Endometrial microvascular endothelial cells (primary cell): ENCODE data around the gene NSDHL. TPM values are rescaled to one million over a fixed set of nuclear protein-coding genes. Genes with fewer than 3 reads are reported as not detected.

Source experiments
- in situ Hi-C: cut with HindIII; loops from 2 replicates; pipeline ENCODE4 v1.10.0; 2017; ENCODE audit warnings: low sequenced_read_pairs, low pct_unique_long_range_greater_than_20kb; ENCODE audit errors: inconsistent ontology term
- total RNA-seq: library from RNA; depleted of rRNA; stranded (reverse); fragments of >200 nt; gene quantifications from one replicate; pipeline ENCODE4 v1.2.3, GENCODE V29; 2015; ENCODE audit errors: inconsistent ontology term

NSDHL gene
- total RNA-seq, 1 donor from 2014 or later, result 26.7 TPM

DNA sequence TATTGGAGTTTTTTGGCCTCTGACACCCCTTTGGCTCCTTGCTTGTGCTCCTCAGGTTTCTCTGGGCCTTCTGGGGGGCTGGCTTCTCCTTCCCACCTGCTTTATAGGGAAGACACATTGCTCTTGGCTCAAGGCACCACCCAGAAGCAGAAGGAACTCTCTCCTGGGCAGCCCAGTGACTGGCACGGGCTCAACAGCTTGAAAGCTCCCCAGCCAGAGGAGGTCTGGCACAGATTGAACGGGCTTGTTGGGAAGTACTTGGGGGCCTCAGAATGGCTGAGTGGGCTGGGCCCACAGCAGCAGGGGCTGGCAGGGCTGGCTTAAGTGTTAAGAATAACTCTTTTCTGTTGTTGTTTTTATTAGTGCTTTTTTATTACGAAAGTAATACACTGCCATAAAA, 55.9 kb downstream of the NSDHL start:
- in situ Hi-C loops, result no loop called here

DNA sequence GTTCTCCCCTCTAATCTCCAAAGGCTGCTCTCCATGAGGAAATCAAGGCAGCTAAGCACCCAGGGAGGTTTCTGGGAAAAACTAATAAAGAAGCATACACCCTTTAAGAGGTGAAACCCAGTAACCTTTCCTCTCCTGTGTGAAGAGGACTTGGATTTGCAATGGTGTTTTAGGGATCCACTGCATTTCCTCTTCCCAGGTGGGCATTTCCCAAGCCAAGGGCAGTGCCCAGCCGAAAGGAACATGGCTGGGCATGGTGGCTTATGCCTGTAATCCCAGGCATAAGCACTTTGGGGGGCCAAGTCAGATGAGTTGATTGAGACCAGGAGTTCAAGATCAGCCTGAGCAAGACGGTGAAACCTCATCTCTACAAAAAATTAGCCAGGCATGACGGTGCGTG, 61.6 kb downstream of the NSDHL start:
- in situ Hi-C loops, result no loop called here

DNA sequence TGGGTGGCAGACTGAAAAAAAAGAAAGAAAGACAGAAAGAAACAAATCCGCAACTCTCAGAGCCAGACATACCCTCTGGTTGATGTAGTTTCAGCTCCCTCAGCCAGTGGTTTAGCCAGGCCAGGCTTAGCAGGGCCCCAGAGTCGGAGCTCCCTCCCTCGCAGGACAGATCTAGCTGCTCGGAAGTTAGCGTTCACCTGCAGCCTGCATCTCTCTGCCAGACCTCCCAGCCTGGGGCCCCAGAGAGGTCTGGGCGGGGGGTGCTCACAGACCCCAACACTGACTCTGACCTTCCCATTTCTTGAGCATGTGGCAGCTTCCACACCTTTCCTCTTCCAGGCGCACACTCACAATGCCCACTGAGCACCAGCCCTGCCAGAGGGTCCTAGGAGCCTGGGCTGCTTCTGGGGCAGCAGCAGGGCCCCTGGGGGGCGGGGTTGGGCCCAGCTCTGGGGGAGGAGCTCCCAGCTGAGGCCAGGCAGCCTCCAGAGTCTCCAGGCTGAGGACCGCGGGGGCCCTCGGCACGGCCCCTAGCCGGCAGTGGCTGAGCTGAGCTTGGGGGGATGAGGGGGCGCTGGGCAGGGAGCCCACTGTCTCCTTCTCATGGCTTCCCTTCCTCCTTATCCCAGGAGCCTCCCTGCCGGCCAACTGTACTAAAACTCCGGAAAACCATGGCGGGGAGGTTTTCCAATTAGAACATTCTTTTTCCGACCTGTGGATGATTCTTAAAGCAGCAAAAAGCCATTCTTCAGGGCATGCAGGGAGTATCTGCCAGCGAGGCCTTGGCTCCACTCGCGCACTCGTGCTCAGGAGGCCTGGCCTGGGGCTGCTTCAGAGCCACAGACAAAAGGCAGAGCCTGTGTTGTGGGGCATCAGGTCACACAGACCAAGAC, 62.4 kb downstream of the NSDHL start:
- in situ Hi-C loops, result no loop called here

DNA sequence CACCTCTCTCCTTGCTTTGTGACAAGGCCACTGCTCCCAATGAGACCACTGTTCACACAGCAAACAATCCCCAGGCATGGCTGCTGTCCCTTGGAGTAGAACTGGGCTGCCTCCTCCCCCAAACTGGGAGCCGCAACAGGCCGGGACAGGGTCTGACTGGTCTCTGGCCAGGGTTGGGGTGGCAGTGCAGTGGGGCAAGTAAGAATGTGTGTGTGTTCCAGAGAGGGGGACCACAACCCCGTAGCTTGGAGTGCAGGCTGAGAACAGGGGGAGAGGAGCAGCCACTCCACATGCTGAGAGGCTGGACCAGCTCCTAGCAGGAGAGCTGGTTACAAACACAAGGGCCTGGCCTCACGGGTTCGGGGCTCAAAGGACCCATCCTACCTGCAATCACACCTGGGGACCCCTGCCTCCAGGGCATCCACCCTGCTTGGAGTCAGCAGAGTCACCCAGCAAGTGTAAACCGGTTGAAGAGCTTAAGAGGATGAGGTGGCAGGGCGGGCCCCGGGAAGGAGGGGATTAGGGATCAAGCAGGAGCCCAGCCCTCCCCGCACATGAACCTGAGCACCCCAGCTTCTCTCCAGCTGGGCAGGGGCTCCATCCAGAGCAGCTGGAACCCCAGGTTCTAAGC, 63.2 kb downstream of the NSDHL start:
- in situ Hi-C loops, result no loop called here

DNA sequence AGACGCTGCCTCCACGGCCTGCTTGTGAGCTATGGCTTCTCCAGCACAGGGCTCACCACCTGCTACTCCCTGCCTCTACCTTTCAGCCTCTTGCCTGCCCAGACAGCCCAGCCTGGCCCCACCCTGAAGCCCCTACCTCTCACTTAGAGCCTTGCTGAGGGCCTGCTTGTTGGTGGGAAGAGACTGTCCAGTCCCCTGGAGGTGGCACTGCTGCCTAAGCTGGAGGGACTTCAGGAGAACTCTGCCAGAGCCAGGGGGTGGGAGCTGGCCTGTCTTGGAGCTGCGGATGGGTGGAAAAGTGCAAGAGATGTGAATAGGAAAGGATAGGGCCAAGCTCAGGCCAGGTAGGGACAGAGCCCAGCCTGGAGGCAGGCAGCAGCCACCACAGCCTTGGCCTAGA, 64.3 kb downstream of the NSDHL start:
- in situ Hi-C loops, result no loop called here

DNA sequence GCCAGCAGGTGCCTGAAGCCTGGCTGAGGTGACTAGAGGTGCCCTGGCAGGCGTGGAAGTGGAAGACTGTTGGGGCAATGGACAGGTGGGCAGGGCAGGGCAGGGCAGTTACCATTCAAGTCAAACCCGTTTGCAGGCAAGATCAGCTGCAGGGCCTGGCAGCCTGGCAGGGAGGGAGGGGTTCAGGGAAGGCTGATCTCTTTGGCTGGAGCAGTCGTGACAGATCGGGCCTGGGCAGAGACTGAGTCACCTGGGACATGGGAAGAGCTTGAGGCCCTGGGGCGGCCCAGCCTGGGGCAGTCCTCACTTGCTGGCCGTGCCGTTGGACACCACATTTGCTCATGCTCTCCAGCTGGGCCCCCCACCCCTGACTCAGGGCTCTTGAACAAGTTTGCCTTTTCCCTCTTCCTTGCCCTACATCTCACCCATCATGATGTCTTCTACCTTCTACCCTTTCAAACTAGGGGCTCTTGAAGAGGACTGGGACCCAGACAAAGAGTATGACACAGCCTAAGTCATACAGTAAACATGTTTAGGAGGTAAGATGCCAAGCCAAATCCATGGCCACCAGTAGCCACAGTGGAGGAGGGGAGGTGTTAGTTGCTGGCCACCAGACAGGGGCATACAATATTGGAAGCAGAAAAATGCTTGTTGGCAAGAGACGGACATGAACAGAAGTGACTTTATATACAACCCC, 65.0 kb downstream of the NSDHL start:
- in situ Hi-C loops, result no loop called here

DNA sequence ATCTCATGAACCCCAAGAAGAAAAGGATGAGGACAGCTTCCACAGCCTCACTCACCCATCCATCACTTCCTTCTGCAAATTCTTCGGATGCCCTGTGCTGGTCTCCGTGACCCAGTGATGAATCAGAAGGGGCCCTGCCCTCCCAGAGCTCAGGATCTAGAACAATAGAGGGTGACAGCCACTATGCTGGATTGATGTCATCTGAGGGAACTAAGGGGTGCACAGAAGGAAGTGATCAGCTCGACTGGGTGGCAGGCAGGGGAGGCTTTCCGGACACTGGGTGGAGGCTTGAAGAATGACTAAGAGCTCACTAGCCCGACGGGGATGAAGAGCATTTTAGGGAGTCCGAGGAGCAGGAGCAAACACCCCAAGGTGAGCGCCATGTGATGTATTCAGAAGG, 65.6 kb downstream of the NSDHL start:
- in situ Hi-C loops, result no loop called here

DNA sequence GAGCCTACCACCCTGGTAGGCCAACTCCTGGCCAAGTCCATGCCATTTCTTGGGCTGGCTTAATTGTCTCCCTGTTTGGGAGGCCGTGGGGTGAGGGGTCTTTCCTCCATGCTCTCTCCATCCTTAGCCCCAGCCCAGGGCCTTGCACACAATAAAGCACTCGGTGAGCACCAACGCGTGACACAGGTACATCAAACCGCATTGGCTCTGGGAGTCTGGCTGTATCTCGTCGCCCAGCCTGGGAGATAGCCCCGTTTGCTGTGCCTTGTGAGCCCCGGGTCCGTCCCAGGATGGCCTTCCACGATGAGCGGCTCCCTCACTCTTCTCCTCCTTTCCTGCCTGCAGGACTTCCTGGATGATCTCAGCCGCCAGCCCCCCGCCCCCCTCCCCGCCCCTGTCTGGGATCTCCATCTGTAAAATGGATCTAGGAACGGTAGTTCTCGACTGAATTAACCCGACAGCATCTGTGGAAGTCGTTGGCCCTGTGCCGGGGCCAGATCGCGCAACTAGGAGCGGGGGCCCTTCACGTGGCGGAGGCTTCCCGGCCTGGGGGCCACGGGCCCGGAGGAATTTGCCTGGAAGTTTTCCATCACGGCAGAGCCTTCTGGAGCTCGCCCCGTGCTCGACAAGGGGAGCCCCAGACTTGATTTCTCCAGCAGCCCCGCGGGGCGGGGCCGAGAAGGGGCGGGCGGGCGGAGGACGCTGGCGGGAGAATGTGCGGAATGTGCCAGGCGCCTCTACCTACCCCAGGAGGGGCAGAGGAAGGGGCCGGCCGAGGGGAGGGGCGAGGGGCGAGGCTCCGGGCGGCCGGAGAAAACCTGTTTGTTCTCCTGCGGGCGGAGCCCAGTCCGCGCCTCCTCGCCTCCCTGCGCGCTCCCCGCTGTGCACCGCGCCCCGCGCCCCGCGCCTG, 66.6 kb downstream of the NSDHL start, which contains the start of gene ZNF185:
Gene ZNF185, plus strand, starts transcription at position 846 of the 910 bp plus-strand sequence. CDS start 16,423 bp downstream, outside the sequence.
- in situ Hi-C loops, result no loop called here

DNA sequence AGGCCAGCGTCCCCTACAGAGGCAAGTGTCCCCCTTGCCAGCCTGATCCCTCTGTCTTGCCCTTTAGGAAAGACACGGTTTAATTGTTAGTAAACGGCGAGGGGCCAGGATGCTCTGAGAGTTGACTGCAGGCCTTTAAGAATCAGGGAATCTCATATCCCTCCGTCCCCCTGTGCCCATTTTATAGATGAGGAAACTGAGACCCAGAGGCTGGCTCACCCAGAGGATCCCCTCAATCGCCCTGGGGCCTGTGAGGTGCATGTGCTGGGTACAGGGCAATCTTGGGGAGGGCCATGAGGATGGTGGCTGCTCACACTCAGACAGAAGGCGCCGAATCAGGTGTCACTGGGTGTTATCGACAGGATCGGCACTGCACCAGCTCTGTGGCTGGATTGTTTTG, 67.6 kb downstream of the NSDHL start:
- in situ Hi-C loops, result no loop called here

DNA sequence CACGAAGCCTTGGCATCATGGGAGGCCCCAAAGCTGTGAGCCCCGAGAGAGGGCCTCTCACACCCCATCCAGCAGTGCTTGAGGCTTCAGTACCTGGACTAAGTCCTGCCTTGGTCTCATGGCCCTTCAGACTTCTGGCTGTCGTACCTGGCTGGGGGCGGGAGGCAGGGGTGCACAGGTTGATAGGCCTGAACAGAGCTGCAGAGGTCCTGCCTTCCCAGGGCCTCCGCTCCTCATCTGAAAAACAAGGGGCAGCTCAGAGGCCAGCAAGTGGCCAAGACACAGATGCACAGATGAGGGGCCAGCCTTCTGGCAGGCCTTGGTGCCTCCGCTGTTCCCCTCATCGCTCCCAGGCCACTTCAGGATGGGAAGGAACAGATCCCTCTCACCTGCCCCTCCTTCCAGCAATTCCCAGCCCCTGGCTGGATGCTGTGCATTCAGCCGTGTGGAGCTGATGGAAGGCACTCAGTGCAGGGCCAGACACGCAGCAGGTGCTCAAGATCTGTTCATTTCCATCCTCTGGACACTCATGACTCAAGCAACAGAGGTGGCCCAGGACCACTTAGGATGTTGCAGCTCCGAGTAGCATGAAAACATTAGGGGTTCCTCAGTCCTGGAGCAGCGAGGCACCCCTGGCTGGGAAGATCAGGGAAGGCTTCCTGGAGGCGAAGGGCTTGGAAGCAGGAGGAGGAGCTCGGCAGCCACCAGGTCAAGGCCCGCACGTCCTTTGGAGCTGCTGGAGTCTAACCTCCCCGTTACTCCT, 68.4 kb downstream of the NSDHL start:
- in situ Hi-C loops, result no loop called here

DNA sequence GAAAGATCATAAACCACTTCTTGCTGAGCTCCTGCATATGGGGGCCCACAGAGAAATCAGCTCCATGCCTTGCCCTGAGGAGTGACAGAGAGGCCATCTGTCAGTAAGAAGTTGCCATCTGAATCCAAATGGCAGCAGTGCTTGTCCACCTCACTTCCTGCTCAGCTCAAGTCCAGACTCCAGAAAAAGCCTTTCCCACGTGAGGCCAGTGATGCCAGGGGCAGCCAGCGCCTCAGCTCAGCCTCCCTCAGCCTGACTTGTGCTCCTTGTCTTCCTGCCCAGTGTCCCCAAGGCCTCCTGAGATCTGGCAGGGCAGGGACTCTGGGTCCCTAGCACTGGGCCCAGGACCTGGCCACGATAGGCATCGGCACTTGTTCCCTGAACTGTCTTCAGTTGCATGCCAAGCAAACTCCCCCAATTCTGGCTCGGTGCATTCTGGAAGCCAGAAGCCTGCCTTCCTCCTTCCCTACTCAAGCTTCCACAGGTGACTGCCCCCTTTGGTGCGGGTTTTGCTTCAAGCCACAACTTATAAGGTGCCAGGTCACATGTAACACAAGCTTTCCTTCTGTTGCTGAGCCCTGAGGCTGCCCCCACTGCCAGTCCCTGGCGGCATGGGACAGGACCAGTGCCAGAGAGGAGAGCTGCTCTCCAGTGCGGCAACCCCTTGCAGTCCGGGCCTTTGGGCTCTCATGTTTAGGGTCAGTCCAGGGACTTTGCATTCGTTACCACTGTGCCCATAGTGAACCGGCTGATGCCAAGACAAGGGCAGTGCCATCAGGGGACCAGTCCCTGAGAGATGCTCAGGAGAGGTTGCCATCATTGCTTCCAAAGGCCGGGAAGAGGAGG, 69.2 kb downstream of the NSDHL start:
- in situ Hi-C loops, result no loop called here

DNA sequence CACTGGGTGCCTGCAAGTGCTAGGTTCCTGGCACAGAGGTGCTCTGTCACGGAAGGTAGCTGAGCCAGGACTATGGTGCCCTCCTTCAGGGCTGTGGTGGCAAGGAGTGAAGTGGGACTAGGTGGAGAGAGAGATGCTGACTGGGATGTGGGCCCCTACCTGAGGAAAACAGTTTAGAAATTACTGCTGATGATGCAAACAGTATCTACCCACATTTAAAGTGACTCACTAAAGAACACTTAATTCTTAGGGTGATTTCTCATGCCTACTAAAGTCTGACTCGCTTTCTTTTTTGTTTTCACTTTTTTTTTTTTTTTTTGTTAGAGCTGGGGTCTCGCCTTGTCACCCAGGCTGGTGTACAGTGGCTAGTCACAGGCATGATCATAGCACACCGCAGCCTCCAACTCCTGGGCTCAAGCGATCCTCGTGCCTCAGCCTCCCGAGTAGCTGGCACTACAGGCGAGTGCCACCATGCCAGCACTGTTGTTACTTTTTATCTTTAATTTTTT, 70.1 kb downstream of the NSDHL start:
- in situ Hi-C loops, result no loop called here

DNA sequence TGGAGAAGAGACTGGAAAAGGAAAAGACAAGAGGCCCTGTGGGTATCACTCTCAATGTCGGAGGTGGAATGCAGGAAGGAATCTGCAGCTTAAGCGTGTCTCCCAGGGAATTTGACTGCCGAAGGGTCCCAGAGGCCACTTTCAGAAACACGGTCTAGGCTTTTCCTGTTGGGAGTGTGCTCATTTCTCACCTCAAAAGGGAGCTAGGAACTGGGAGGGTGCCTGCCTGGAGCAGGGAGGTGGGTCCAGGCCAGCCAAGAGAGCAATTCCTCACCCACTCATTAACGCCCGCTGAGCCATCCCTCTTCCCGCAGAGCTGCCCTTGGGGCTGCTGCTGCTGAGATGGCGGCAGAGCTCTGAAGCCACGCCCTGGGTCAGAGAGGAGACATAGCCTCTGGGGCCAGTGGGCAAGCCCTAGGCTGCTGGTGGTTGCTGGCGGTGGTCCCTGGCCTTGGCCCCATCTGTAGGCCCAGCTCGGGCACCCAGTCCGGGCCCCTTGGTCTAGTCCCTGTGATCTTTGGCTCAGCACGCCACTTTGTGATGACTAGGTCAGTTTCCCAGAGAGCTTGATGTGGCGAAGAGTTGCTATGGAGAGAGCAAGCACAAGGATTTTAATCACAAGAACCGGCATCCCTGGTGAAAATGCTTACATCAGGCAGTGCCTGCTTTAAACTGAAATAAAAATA, 71.1 kb downstream of the NSDHL start:
- in situ Hi-C loops, result no loop called here

DNA sequence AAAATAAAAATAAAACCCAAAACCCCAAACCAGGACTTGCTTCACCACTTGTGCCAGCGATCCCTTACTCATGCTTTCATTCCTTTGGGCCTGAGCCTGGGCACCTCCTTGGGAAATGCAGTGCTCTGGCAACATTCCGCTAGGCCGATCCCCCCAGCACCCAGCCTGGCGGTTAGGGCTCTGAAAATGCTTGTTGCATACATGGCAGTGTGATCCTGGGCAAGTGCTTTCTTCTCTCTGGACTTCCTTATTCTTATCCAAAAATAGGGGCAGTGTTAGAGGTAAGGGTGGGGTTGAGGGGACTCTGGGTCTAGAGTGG, 71.6 kb downstream of the NSDHL start:
- in situ Hi-C loops, result no loop called here

DNA sequence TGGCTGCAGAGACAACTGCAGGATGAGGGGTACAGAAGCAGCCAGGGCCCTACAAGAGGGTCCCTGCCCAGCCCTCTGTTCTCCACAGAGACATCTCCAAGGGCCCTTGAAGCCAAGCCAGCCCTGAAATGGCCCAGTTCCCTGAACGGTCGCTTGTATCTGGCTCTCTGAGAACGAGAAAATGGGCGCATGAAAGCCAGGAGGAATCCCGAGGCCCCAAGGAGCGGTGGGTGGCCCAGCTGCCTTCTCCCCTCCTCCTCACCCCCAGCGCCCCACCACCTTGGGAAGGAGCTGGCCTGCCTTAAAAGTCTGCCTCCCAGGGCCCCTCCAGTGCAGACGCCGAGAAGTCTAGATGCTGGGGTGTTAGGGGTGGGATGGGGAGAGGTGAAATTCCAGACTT, 72.7 kb downstream of the NSDHL start:
- in situ Hi-C loops, result no loop called here

DNA sequence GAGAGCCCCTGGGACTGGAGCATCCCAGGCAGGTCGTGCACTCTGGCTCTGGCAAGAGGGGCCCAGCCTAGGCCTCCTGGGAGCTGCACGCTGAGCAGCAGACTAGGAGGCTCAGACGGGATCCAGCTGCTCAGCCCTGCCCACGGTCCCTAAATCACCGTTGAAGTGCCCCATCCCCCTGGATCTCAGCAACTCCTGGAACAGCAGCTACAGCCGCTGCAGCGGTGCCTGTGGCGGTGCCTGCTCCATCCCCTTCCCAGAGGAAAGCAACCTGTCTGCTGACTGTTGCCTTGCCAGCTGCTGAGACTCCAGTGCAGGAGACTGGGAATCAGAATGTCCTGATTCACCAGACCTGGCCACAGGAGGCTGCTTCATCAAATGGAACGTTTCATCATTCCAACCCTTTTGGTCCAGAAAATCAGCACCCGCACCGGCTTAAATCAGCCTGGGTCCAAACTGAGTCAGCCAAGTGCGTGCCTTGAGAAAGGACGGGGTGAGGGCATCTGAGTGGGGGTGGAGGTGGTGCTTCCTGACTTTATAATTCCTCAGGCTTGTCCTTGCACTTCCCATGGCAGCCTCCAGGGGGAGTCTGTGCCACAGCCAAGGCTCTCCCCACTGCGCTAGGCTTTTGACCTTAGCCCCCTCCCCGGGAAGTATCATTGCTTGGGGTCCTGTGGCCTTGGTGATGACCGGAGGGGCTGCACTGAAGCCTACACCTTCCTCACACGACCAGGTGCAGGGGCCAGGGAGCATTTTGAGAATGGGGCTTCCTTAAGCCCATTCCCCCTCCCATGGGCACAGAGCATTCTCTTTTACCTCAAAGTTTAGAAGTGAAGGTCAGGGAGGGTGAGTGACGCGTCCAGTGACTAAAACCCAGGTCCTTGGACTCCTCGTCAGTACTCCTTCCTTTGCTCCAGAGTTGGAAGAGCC, 73.6 kb downstream of the NSDHL start:
- in situ Hi-C loops, result no loop called here
